GM12878 (cell line): ENCODE results near the gene ANKDD1A. TPM values are rescaled to one million over a fixed set of nuclear protein-coding genes. Genes with fewer than 3 reads are reported as not detected.

ENCODE experiments used
- ATAC-seq: fragments of 200-7000 bp; cut with Tn5 transposase; 3 replicates; pipeline ENCODE4 v1.9.1; 2020; ENCODE audit warnings: mild to moderate bottlenecking, moderate library complexity
- BruUV-seq: library from RNA; stranded (reverse); fragments of 400-500 nt; replicated peaks from 2 replicates; lab custom pipeline; 2021; lab: Mats Ljungman, UMichigan
- CTCF ChIA-PET: fragments of 300-600 bp; sonication (Branson Sonifier 250); formaldehyde crosslinking; extraction: SDS; loops from one replicate; lab custom pipeline; 2021; ENCODE audit warnings: inconsistent platforms; lab: Yijun Ruan, JAX
- POLR2A ChIA-PET: fragments of 350-600 bp; formaldehyde crosslinking; extraction: SDS; loops from one replicate; lab custom pipeline; 2021; ENCODE audit warnings: inconsistent platforms; lab: Charles Lee
- RAD21 ChIA-PET: fragments of 300-600 bp; sonication (Branson Sonifier 250); formaldehyde crosslinking; loops from one replicate; lab custom pipeline; 2023; ENCODE audit warnings: antibody characterized with exemption; ENCODE audit not compliant: unreplicated experiment; lab: Charles Lee
- SMC1A ChIA-PET: fragments of 300-600 bp; sonication (Branson Sonifier 250); formaldehyde crosslinking; loops from one replicate; lab custom pipeline; 2023; ENCODE audit not compliant: unreplicated experiment, uncharacterized antibody; lab: Charles Lee
- DNase-seq: peaks from one replicate; pipeline ENCODE4 v3.0.0-alpha.2; 2011; ENCODE audit warnings: low read depth, low spot score
- FAIRE-seq: peaks from 3 replicates; lab custom pipeline; 2011; peaks lifted over from hg19 to GRCh38; lab: Jason Lieb, UNC
- H2AFZ ChIP-seq: 2 replicates; pipeline ENCODE4 v1.6.0; 2011; ENCODE audit warnings: low read depth, low read length, control low read depth; ENCODE audit not compliant: control insufficient read depth
- H3K27ac ChIP-seq: 2 replicates; pipeline ENCODE4 v1.5.1; 2011; ENCODE audit warnings: control low read depth; ENCODE audit not compliant: control insufficient read depth, insufficient read depth
- H3K27me3 ChIP-seq, 2 experiments: replicated peaks in 1 of 2; 2 replicates each; pipeline versions ENCODE4 v1.6.0 to v1.6.1; 2011; ENCODE audit warnings: low read length in 1 of 2; ENCODE audit not compliant: control insufficient read depth in 2 of 2, insufficient read depth in 2 of 2
- H3K36me3 ChIP-seq, 2 experiments: 2 replicates each; pipeline ENCODE4 v1.5.1; 2011; ENCODE audit warnings: low read length in 1 of 2; ENCODE audit not compliant: control insufficient read depth in 2 of 2, insufficient read depth in 2 of 2
- H3K4me1 ChIP-seq: 2 replicates; pipeline ENCODE4 v1.6.1; 2011; ENCODE audit warnings: mild to moderate bottlenecking, low read length, moderate library complexity, mixed read lengths; ENCODE audit not compliant: control insufficient read depth, insufficient read depth
- H3K4me2 ChIP-seq: 2 replicates; pipeline ENCODE4 v1.6.0; 2011; ENCODE audit warnings: control low read depth; ENCODE audit not compliant: control insufficient read depth, insufficient read depth
- H3K4me3 ChIP-seq: fragments of 200-600 bp; sonication (generic); 2 replicates; pipeline ENCODE4 v1.5.1; 2016
- H3K79me2 ChIP-seq: 2 replicates; pipeline ENCODE4 v1.6.0; 2011; ENCODE audit warnings: low read length; ENCODE audit not compliant: control insufficient read depth, insufficient read depth
- H3K9ac ChIP-seq: 2 replicates; pipeline ENCODE4 v1.8.0; 2011; ENCODE audit warnings: low read length, control low read depth, mixed read lengths; ENCODE audit not compliant: control insufficient read depth, insufficient read depth
- H3K9me3 ChIP-seq: replicated peaks from 3 replicates; pipeline ENCODE4 v1.5.1; 2011; ENCODE audit warnings: mild to moderate bottlenecking, low read length; ENCODE audit not compliant: control insufficient read depth, insufficient read depth
- H4K20me1 ChIP-seq: 2 replicates; pipeline ENCODE4 v1.6.0; 2011; ENCODE audit not compliant: control insufficient read depth, insufficient read depth
- BHLHE40 ChIP-seq, 2 experiments: fragments of 450-650 bp in 1 of 2; IDR thresholded peaks; 2 replicates each; pipeline ENCODE4 v1.6.1; 2011 to 2017; ENCODE audit warnings: low read depth in 2 of 2, borderline replicate concordance in 1 of 2, improper control_type of control experiment in 1 of 2, low read length in 1 of 2, mild to moderate bottlenecking in 1 of 2
- ELK1 ChIP-seq: IDR thresholded peaks from 2 replicates; pipeline ENCODE4 v1.6.1; 2012; ENCODE audit warnings: low read depth, low read length, improper control_type of control experiment
- KAT2A ChIP-seq: conservative IDR thresholded peaks from 2 replicates; pipeline ENCODE4 v1.6.1; 2011; ENCODE audit warnings: low read depth, low read length; ENCODE audit not compliant: control insufficient read depth
- MEF2A ChIP-seq: IDR thresholded peaks from 2 replicates; pipeline ENCODE4 v1.6.1; 2011; ENCODE audit warnings: low read depth, mild to moderate bottlenecking, low read length, moderate library complexity; ENCODE audit not compliant: insufficient read depth
- MTA3 ChIP-seq: IDR thresholded peaks from 2 replicates; pipeline ENCODE4 v1.6.1; 2012; ENCODE audit warnings: low read length, inconsistent platforms, borderline replicate concordance
- NFYA ChIP-seq: IDR thresholded peaks from 2 replicates; pipeline ENCODE4 v1.6.1; 2011; ENCODE audit warnings: low read depth, mild to moderate bottlenecking, low read length, improper control_type of control experiment, borderline replicate concordance
- NR2C2 ChIP-seq: IDR thresholded peaks from 2 replicates; pipeline ENCODE4 v1.6.1; 2011; ENCODE audit warnings: borderline replicate concordance, low read depth; ENCODE audit not compliant: control insufficient read depth, insufficient read length
- POU2F2 ChIP-seq: IDR thresholded peaks from 3 replicates; pipeline ENCODE4 v1.6.1; 2011; ENCODE audit warnings: low read depth, mild to moderate bottlenecking, low read length, borderline replicate concordance
- SIX5 ChIP-seq: IDR thresholded peaks from 2 replicates; pipeline ENCODE4 v1.6.1; 2011; ENCODE audit warnings: mild to moderate bottlenecking, low read depth, low read length, moderate library complexity; ENCODE audit not compliant: severe bottlenecking
- ZNF622 ChIP-seq: fragments of 450-650 bp; IDR thresholded peaks from 2 replicates; pipeline ENCODE4 v1.6.1; 2017; ENCODE audit warnings: mild to moderate bottlenecking, inconsistent platforms
- WGBS: methylation state at CpG from one replicate; pipeline ENCODE4 v1.1.6; 2016; ENCODE audit warnings: low lambda C conversion rate; ENCODE audit not compliant: insufficient replicate concordance, insufficient coverage; ENCODE audit errors: missing lambda C conversion rate; 5-methylcytosine and 5-hydroxymethylcytosine counted together
- in situ Hi-C: fragments of 300-500 bp; cut with MboI; formaldehyde crosslinking; loops from 9 replicates; pipeline ENCODE4 v1.14.3; 2018; ENCODE audit warnings: mixed read lengths
- intact Hi-C: fragments of 100-400 bp; cut with micrococcal nuclease; formaldehyde crosslinking; loops from one replicate; pipeline ENCODE4 v1.14.2; 2022; ENCODE audit not compliant: unreplicated experiment
- polyA plus RNA-seq, 11 experiments: library from polyadenylated mRNA; depleted of rRNA in 4 of 11; unstranded in 6 of 11; stranded (reverse) in 5 of 11; fragments of >200 nt; fragmentation: Nextera tagmentation in 4 of 11; fragmentation: Illumina TruSeq in 1 of 11; extraction: Ambion mirVana in 4 of 11; extraction: Trizol in 1 of 11; gene quantifications; 1 replicate in 1 of 11; 2 replicates in 10 of 11; pipeline versions ENCODE4 v1.2.1 to v1.2.3, GENCODE V29; 2011 to 2016; ENCODE audit warnings: inconsistent platforms in 2 of 11, missing spikeins in 2 of 11, low read depth in 1 of 11
- total RNA-seq, 4 experiments: library from RNA; depleted of rRNA in 3 of 4; stranded (reverse); fragments of >200 nt in 3 of 4; fragmentation: Illumina TruSeq in 1 of 4; extraction: Trizol in 1 of 4; gene quantifications; 2 replicates each; pipeline versions ENCODE4 v1.2.1 to v1.2.3, GENCODE V29; 2013 to 2021
- TF ChIP-seq, protein P1 (sequence below): fragments of 450-650 bp; IDR thresholded peaks from 2 replicates; pipeline ENCODE4 v1.6.1; 2017; ENCODE audit warnings: antibody characterized with exemption, mild to moderate bottlenecking, moderate library complexity
- TF ChIP-seq, protein P2 (sequence below): IDR thresholded peaks from 2 replicates; pipeline ENCODE4 v1.6.1; 2012; ENCODE audit warnings: low read depth, low read length, improper control_type of control experiment

Gene ANKDD1A
- total and polyA plus RNA-seq, 10 of the 15 experiments (the other 5 are each of a cell fraction or from before 2014, with no cell fraction given): 1.5 to 6.6 (median 4.1) TPM

GRCh38 chr15:64915518-64916227 lies 4.0 kb downstream of the ANKDD1A start:
- Histone ChIP-seq H3K4me2 (no peak overlapping the region), H3K9me3 (no peaks in the 10 kb centered on the region), H3K27me3 (no peaks in the 10 kb centered on the region), H3K9ac (no peak overlapping the region), H3K27ac (no peak overlapping the region), H4K20me1 (no peaks in the 10 kb centered on the region), H3K4me3 (no peak overlapping the region), H3K36me3 (no peaks in the 10 kb centered on the region), H2AFZ (no peak overlapping the region), H3K4me1 (peaks cover 8% of the 10 kb centered on the region), H3K79me2 (no peaks in the 10 kb centered on the region)
- BruUV-seq: no TSS peak
- intact Hi-C loops: no loop called here
- ChIA-PET POLR2A (interaction anchor here (0.6 kb wide), 2 partner anchors 45 to 353 kb away, joined by 3 read pairs; no protein-coding TSS in a partner anchor), SMC1A (interaction anchor here (1.2 kb wide), 2 partner anchors 12 to 26 kb away, joined by 4 read pairs; no protein-coding TSS in a partner anchor), RAD21 (interaction anchor here (0.9 to 1.5 kb wide), 2 partner anchors 80 to 93 kb away, joined by 3 to 5 read pairs; no protein-coding TSS in a partner anchor), CTCF (interaction anchor here (1.2 kb wide), 1 partner anchor 105 kb away, joined by 3 read pairs; no protein-coding TSS in a partner anchor)
- ATAC-seq (no peak), DNase-seq (no peak), FAIRE-seq (no peak)
- TF ChIP-seq ZNF622 (no peak), KAT2A (no peak), SIX5 (no peak), NFYA (no peak), ELK1 (no peak), POU2F2 (no peak), BHLHE40 (IDR thresholded peaks at IDR 0.05; ENCODE audit: borderline replicate concordance in 1 of 2, low read depth in 2 of 2, low read length in 1 of 2) (no peak), MEF2A (no peak), MTA3 (no peak), NR2C2 (no peak)
- TF ChIP-seq, protein P1, sequence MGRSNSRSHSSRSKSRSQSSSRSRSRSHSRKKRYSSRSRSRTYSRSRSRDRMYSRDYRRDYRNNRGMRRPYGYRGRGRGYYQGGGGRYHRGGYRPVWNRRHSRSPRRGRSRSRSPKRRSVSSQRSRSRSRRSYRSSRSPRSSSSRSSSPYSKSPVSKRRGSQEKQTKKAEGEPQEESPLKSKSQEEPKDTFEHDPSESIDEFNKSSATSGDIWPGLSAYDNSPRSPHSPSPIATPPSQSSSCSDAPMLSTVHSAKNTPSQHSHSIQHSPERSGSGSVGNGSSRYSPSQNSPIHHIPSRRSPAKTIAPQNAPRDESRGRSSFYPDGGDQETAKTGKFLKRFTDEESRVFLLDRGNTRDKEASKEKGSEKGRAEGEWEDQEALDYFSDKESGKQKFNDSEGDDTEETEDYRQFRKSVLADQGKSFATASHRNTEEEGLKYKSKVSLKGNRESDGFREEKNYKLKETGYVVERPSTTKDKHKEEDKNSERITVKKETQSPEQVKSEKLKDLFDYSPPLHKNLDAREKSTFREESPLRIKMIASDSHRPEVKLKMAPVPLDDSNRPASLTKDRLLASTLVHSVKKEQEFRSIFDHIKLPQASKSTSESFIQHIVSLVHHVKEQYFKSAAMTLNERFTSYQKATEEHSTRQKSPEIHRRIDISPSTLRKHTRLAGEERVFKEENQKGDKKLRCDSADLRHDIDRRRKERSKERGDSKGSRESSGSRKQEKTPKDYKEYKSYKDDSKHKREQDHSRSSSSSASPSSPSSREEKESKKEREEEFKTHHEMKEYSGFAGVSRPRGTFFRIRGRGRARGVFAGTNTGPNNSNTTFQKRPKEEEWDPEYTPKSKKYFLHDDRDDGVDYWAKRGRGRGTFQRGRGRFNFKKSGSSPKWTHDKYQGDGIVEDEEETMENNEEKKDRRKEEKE: no peak
- TF ChIP-seq, protein P2, sequence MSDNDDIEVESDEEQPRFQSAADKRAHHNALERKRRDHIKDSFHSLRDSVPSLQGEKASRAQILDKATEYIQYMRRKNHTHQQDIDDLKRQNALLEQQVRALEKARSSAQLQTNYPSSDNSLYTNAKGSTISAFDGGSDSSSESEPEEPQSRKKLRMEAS: no peak
- in situ Hi-C loops: no loop called here
- 55% methylated on average over 13 of the region's 13 CpGs for WGBS
